H1 (cell line): ENCODE data around the gene GP1BB. TPM values are rescaled to one million over a fixed set of nuclear protein-coding genes. Genes with fewer than 3 reads are reported as not detected.

Experiments used
- JUND ChIP-seq: IDR thresholded peaks from 2 replicates; pipeline ENCODE4 v1.6.1; 2011; ENCODE audit warnings: mild to moderate bottlenecking, improper control_type of control experiment, low read length
- POLR2AphosphoS5 ChIP-seq: IDR thresholded peaks from 2 replicates; pipeline ENCODE4 v1.6.1; 2011; ENCODE audit warnings: low read depth, low read length
- RAD21 ChIP-seq, 2 experiments: IDR thresholded peaks in 1 of 2; conservative IDR thresholded peaks in 1 of 2; 2 replicates each; pipeline ENCODE4 v1.6.1; 2011; ENCODE audit warnings: low read depth in 2 of 2, low read length in 2 of 2, improper control_type of control experiment in 1 of 2, inconsistent platforms in 1 of 2, mild to moderate bottlenecking in 1 of 2, moderate library complexity in 1 of 2
- RBBP5 ChIP-seq: IDR thresholded peaks from 2 replicates; pipeline ENCODE4 v1.7.1; 2012; ENCODE audit warnings: low read depth, mild to moderate bottlenecking, inconsistent platforms, low read length, moderate library complexity, borderline replicate concordance
- polyA plus RNA-seq, 7 experiments: library from polyadenylated mRNA; depleted of rRNA in 3 of 7; stranded (reverse) in 5 of 7; unstranded in 2 of 7; fragments of >200 nt in 5 of 7; fragments of 200-250 nt in 2 of 7; gene quantifications; 1 replicate in 5 of 7; 2 replicates in 1 of 7; 4 replicates in 1 of 7; pipeline versions ENCODE4 v1.2.1 to v1.2.3, GENCODE V29; 2011 to 2013; ENCODE audit warnings: missing spikeins in 2 of 7, mixed read lengths in 2 of 7
- total RNA-seq: library from RNA; stranded (reverse); fragmentation: NEBNext Ultra II Directional; extraction: Animal tissue kit (Norgen Biotek cat#: 25700); gene quantifications from 2 replicates; pipeline ENCODE4 v1.2.1, GENCODE V29; 2021

The GP1BB gene
- total and polyA plus RNA-seq, 2 of the 8 experiments (the other 6 are each of a cell fraction or from before 2014, with no cell fraction given) = 0.36 TPM; not detected in 1

DNA sequence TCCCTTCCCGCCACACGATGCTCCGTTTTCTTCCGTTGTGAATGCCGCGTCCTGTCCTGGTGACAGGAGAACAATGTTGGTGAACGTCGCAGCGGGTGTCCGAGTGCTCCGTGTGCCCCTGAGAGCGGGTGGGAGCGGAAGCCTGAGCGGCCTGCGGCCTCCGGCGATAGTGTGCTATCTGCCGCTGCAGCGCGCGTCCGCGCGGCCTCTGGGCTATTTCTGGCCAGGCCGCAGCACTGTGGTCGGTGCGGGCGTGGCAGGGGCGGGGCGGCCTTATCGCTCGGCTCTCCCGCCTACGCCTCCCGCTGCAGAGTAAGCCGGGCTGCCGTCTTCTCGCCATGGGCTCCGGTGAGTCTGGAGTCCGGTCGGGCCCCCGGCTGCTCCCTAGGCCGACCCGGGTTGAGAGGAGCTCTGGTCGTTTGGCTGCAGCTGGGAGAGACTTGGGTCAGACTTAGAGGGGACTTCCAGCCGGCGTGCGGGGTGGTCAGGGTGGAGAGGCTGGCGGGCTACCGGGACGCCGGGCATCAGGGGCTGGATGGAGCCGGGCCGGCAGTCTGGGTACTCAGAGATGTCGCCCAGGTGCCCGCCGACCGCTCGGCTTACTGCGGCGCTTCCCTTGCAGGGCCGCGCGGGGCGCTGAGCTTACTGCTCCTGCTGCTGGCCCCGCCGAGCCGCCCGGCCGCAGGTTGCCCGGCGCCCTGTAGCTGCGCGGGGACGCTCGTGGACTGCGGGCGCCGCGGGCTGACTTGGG, at the start of gene GP1BB (continued):
- peak; percentile 14; the same call in 1 of the 2 replicates for TF ChIP-seq RBBP5
- TF ChIP-seq RAD21 (IDR thresholded peaks at IDR 0.05 in 1 of 2, conservative IDR thresholded peaks at IDR 0.05 in 1 of 2; ENCODE audit: low read depth in 2 of 2, low read length in 2 of 2) = no peak
- no peak for TF ChIP-seq POLR2AphosphoS5
- TF ChIP-seq JUND = no peak
- TF ChIP-seq, all 59 proteins: peak for 6
